Measurements from ENCODE around the gene ANKDD1A. TPM values are rescaled to one million over a fixed set of nuclear protein-coding genes. Genes with fewer than 3 reads are reported as not detected.

ANKDD1A gene
- total RNA-seq, 2 experiments from 2014 or later = 0.87 to 1.1 TPM

- ChIA-PET CTCF (no interaction called here), POLR2A (no interaction called here)
- peaks cover 23% of the 10 kb centered on the region for H3K4me1 Mint-ChIP-seq
- H3K27me3 Mint-ChIP-seq = no peaks in the 10 kb centered on the region
- no peaks in the 10 kb centered on the region for H3K36me3 Mint-ChIP-seq (ENCODE audit: low read depth)
- no peak overlapping the region for H3K27ac Mint-ChIP-seq
- no peaks in the 10 kb centered on the region for H3K9me3 Mint-ChIP-seq
- H3K4me3 Mint-ChIP-seq = no peak overlapping the region
- no peak for DNase-seq
These were observed 19.2 kb downstream of the ANKDD1A start for GRCh38 chr15:64930778-64931371.

GRCh38 chr15:64931381-64931780, 19.7 kb downstream of the ANKDD1A start:
- CTCF ChIA-PET = no interaction called here
- Mint-ChIP-seq H3K36me3 (ENCODE audit: low read depth) (no peaks in the 10 kb centered on the region), H3K9me3 (no peaks in the 10 kb centered on the region), H3K27me3 (no peaks in the 10 kb centered on the region), H3K4me3 (no peak overlapping the region), H3K4me1 (peaks cover 23% of the 10 kb centered on the region), H3K27ac (no peak overlapping the region)
- POLR2A ChIA-PET = no interaction called here
- no peak for DNase-seq

GRCh38 chr15:64934023-64934422, 22.3 kb downstream of the ANKDD1A start:
- peaks cover 15% of the 10 kb centered on the region for H3K4me1 Mint-ChIP-seq
- ChIA-PET POLR2A (no interaction called here), CTCF (interaction anchor here (1.1 kb wide), 2 partner anchors 10 to 196 kb away, joined by 3 to 4 read pairs; no protein-coding TSS in a partner anchor)
- H3K9me3 Mint-ChIP-seq = no peaks in the 10 kb centered on the region
- H3K27ac Mint-ChIP-seq = no peak overlapping the region
- DNase-seq = no peak
- no peak overlapping the region for H3K4me3 Mint-ChIP-seq
- no peaks in the 10 kb centered on the region for H3K36me3 Mint-ChIP-seq (ENCODE audit: low read depth)
- no peaks in the 10 kb centered on the region for H3K27me3 Mint-ChIP-seq

GRCh38 chr15:64938192-64938591, 26.5 kb downstream of the ANKDD1A start:
- H3K4me1 Mint-ChIP-seq = peaks cover 5% of the 10 kb centered on the region
- H3K36me3 Mint-ChIP-seq (ENCODE audit: low read depth) = no peaks in the 10 kb centered on the region
- no peak overlapping the region for H3K27ac Mint-ChIP-seq
- CTCF ChIA-PET = interaction anchor here (0.7 kb wide), 1 partner anchor 77 kb away, joined by 3 read pairs; no protein-coding TSS in a partner anchor
- H3K4me3 Mint-ChIP-seq = no peak overlapping the region
- no peaks in the 10 kb centered on the region for H3K9me3 Mint-ChIP-seq
- POLR2A ChIA-PET = no interaction called here
- no peaks in the 10 kb centered on the region for H3K27me3 Mint-ChIP-seq
- no peak for DNase-seq

GRCh38 chr15:64942356-64942755, 30.7 kb downstream of the ANKDD1A start:
- no peak for DNase-seq
- Mint-ChIP-seq H3K9me3 (no peaks in the 10 kb centered on the region), H3K36me3 (ENCODE audit: low read depth) (no peaks in the 10 kb centered on the region), H3K27ac (no peak overlapping the region), H3K4me3 (no peak overlapping the region), H3K27me3 (no peaks in the 10 kb centered on the region), H3K4me1 (peaks cover 5% of the 10 kb centered on the region)
- ChIA-PET POLR2A (no interaction called here), CTCF (interaction anchor here (0.6 to 1.0 kb wide), 2 partner anchors 39 to 40 kb away, joined by 4 to 5 read pairs; no protein-coding TSS in a partner anchor)

GRCh38 chr15:64943512-64944225, 32.0 kb downstream of the ANKDD1A start:
- DNase-seq = no peak
- ChIA-PET POLR2A (no interaction called here), CTCF (interaction anchor here (0.8 to 1.1 kb wide), 3 partner anchors 10 to 99 kb away, joined by 3 to 5 read pairs (median 3); no protein-coding TSS in a partner anchor)
- H3K27ac Mint-ChIP-seq = no peak overlapping the region
- no peak overlapping the region for H3K4me3 Mint-ChIP-seq
- H3K4me1 Mint-ChIP-seq = no peaks in the 10 kb centered on the region
- H3K36me3 Mint-ChIP-seq (ENCODE audit: low read depth) = no peaks in the 10 kb centered on the region
- no peaks in the 10 kb centered on the region for H3K9me3 Mint-ChIP-seq
- no peaks in the 10 kb centered on the region for H3K27me3 Mint-ChIP-seq

- Mint-ChIP-seq H3K27me3 (no peaks in the 10 kb centered on the region), H3K36me3 (ENCODE audit: low read depth) (no peaks in the 10 kb centered on the region), H3K27ac (no peak overlapping the region), H3K4me3 (no peak overlapping the region), H3K9me3 (no peaks in the 10 kb centered on the region), H3K4me1 (no peaks in the 10 kb centered on the region)
- DNase-seq = no peak
- POLR2A ChIA-PET = no interaction called here
- CTCF ChIA-PET = no interaction called here
These were observed 33.3 kb downstream of the ANKDD1A start for GRCh38 chr15:64944961-64945360.

GRCh38 chr15:64947211-64947610, 35.5 kb downstream of the ANKDD1A start:
- no peaks in the 10 kb centered on the region for H3K9me3 Mint-ChIP-seq
- no peaks in the 10 kb centered on the region for H3K36me3 Mint-ChIP-seq (ENCODE audit: low read depth)
- no peaks in the 10 kb centered on the region for H3K4me1 Mint-ChIP-seq
- no peaks in the 10 kb centered on the region for H3K27me3 Mint-ChIP-seq
- DNase-seq = no peak
- no peak overlapping the region for H3K4me3 Mint-ChIP-seq
- POLR2A ChIA-PET = no interaction called here
- no peak overlapping the region for H3K27ac Mint-ChIP-seq
- CTCF ChIA-PET = interaction anchor here (1.5 kb wide), 1 partner anchor 96 kb away, joined by 4 read pairs; no protein-coding TSS in a partner anchor

GRCh38 chr15:64948916-64949315, 37.2 kb downstream of the ANKDD1A start:
- H3K4me1 Mint-ChIP-seq = no peaks in the 10 kb centered on the region
- ChIA-PET CTCF (interaction anchor here (0.6 kb wide), 1 partner anchor 435 kb away, joined by 3 read pairs; no protein-coding TSS in a partner anchor), POLR2A (no interaction called here)
- H3K36me3 Mint-ChIP-seq (ENCODE audit: low read depth) = no peaks in the 10 kb centered on the region
- no peaks in the 10 kb centered on the region for H3K9me3 Mint-ChIP-seq
- H3K4me3 Mint-ChIP-seq = no peak overlapping the region
- DNase-seq = no peak
- H3K27me3 Mint-ChIP-seq = no peaks in the 10 kb centered on the region
- no peak overlapping the region for H3K27ac Mint-ChIP-seq

- no peaks in the 10 kb centered on the region for H3K27me3 Mint-ChIP-seq
- H3K4me1 Mint-ChIP-seq = peaks cover under 1% of the 10 kb centered on the region
- H3K9me3 Mint-ChIP-seq = no peaks in the 10 kb centered on the region
- no peak overlapping the region for H3K4me3 Mint-ChIP-seq
- H3K36me3 Mint-ChIP-seq (ENCODE audit: low read depth) = peaks cover 2% of the 10 kb centered on the region
- no peak for DNase-seq
- POLR2A ChIA-PET = no interaction called here
- no peak overlapping the region for H3K27ac Mint-ChIP-seq
- CTCF ChIA-PET = interaction anchor here (0.6 kb wide), 1 partner anchor 227 kb away, joined by 3 read pairs; no protein-coding TSS in a partner anchor
These were observed 37.9 kb downstream of the ANKDD1A start for GRCh38 chr15:64949383-64950186.

GRCh38 chr15:64950888-64951287, 39.2 kb downstream of the ANKDD1A start:
- H3K4me3 Mint-ChIP-seq = no peak overlapping the region
- ChIA-PET CTCF (no interaction called here), POLR2A (no interaction called here)
- peaks cover 14% of the 10 kb centered on the region for H3K36me3 Mint-ChIP-seq (ENCODE audit: low read depth)
- H3K27me3 Mint-ChIP-seq = no peaks in the 10 kb centered on the region
- H3K4me1 Mint-ChIP-seq = peaks cover 2% of the 10 kb centered on the region
- H3K9me3 Mint-ChIP-seq = no peaks in the 10 kb centered on the region
- DNase-seq = no peak
- peak overlapping the region; percentile 75 for H3K27ac Mint-ChIP-seq

GRCh38 chr15:64951777-64952418, 40.2 kb downstream of the ANKDD1A start:
- Mint-ChIP-seq H3K9me3 (no peaks in the 10 kb centered on the region), H3K27me3 (no peaks in the 10 kb centered on the region), H3K27ac (peak overlapping the region; percentile 36), H3K4me1 (peaks cover 2% of the 10 kb centered on the region), H3K4me3 (no peak overlapping the region), H3K36me3 (ENCODE audit: low read depth) (peaks cover 17% of the 10 kb centered on the region)
- CTCF ChIA-PET = no interaction called here
- DNase-seq = no peak
- POLR2A ChIA-PET = no interaction called here

- DNase-seq = no peak
- POLR2A ChIA-PET = no interaction called here
- CTCF ChIA-PET = no interaction called here
- Mint-ChIP-seq H3K4me3 (no peak overlapping the region), H3K27me3 (no peaks in the 10 kb centered on the region), H3K9me3 (no peaks in the 10 kb centered on the region), H3K4me1 (peaks cover 2% of the 10 kb centered on the region), H3K27ac (no peak overlapping the region), H3K36me3 (ENCODE audit: low read depth) (peaks cover 33% of the 10 kb centered on the region)
These were observed 42.7 kb downstream of the ANKDD1A start for GRCh38 chr15:64954395-64954794.

All from activated CD4-positive, alpha-beta T cell treated with anti-CD3 and anti-CD28 coated beads, Interleukin-2, amount 10 ng/mL, durations not matched to agents 7 days and 5 days (primary cell).